ENCODE results near the gene FBLN1. TPM values are rescaled to one million over a fixed set of nuclear protein-coding genes. Genes with fewer than 3 reads are reported as not detected.

The FBLN1 gene
- total RNA-seq, 2 donors from 2014 or later = 587 to 972 TPM

DNA sequence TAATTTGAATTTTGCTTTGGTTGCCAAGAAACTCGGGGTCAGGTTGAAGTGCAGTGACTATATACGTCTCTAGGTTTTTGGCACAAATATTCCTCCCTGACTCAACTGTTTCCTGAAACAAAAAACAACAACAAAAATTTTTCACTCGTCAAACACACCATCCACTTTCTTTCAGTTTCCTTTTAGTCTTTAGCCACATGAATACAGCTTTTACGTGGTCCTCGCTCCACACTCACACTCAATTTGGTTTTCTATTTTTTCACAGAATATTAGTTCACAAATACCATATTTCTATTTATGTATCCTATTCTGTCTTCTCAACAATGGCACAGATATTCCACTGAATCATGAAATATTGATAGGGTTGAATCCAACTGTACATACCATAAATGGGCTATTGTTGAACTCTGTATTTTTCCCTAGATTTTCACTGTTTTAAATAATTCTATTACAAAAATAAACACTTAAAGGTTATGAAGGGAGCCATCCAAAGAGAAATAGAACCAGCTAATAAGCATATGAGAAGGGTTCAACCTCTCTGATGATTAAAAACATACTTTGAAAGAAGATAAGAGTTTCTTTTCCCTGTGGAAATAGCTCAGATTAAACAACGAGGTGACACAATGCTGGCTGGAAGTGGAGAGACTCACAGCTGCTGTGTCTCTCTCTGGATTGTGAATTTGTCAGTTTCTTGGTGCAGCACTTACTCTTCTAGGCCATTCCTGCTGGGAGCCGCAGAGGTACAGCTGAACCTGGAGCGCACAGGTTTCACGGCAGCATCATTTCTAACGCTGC lies 5.1 kb upstream of the FBLN1 start:
- Histone ChIP-seq H3K36me3 (no peaks in the 10 kb centered on the region), H3K27me3 (replicated peaks; ENCODE audit: insufficient read depth) (no peaks in the 10 kb centered on the region), H3K9me3 (no peaks in the 10 kb centered on the region), H3K27ac (peak overlapping the region in 1 of 2 donors; percentile 27), H3K4me3 (peak overlapping the region; percentile 3), H3K4me1 (ENCODE audit: control insufficient read depth in 1 of 2, low read depth in 2 of 2) (peaks cover 0 to 30% of the 10 kb centered on the region in 2 donors)
- ATAC-seq (ENCODE audit: insufficient number of reproducible peaks, low FRiP score, low read depth) = no peak
- DNase-seq (ENCODE audit: low spot score) = no peak
- TF ChIP-seq, protein P1, sequence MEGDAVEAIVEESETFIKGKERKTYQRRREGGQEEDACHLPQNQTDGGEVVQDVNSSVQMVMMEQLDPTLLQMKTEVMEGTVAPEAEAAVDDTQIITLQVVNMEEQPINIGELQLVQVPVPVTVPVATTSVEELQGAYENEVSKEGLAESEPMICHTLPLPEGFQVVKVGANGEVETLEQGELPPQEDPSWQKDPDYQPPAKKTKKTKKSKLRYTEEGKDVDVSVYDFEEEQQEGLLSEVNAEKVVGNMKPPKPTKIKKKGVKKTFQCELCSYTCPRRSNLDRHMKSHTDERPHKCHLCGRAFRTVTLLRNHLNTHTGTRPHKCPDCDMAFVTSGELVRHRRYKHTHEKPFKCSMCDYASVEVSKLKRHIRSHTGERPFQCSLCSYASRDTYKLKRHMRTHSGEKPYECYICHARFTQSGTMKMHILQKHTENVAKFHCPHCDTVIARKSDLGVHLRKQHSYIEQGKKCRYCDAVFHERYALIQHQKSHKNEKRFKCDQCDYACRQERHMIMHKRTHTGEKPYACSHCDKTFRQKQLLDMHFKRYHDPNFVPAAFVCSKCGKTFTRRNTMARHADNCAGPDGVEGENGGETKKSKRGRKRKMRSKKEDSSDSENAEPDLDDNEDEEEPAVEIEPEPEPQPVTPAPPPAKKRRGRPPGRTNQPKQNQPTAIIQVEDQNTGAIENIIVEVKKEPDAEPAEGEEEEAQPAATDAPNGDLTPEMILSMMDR (IDR thresholded peaks at IDR 0.05) = no peak

DNA sequence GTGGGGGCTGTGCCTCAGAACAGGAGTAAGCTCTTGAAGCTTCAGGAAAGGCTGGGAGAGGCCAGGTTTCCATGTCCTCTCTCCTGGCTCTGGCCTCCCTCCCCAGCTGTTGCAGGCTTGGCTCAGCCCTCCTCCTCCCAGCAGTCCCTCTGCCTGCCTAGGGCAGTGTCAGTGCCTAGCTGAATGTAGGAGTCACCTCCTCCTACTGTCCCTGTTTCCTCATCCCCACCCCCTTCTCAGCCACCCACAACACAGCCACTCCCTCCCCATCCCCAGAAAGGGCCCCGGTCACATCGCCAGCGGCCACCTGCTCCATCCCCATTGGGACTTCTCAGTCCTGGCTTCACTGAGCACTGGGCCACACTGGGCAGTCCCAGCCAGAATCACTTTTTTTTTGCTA lies 2.9 kb upstream of the FBLN1 start:
- ATAC-seq (ENCODE audit: insufficient number of reproducible peaks, low FRiP score, low read depth) (no peak), DNase-seq (ENCODE audit: low spot score) (no peak)
- TF ChIP-seq, protein P1 (IDR thresholded peaks at IDR 0.05) = no peak
- Histone ChIP-seq H3K4me1 (ENCODE audit: control insufficient read depth in 1 of 2, low read depth in 2 of 2) (peaks cover 1 to 48% of the 10 kb centered on the region in 2 donors), H3K9me3 (no peaks in the 10 kb centered on the region), H3K36me3 (no peaks in the 10 kb centered on the region), H3K4me3 (no peak overlapping the region), H3K27me3 (replicated peaks; ENCODE audit: insufficient read depth) (no peaks in the 10 kb centered on the region), H3K27ac (no peak overlapping the region)

DNA sequence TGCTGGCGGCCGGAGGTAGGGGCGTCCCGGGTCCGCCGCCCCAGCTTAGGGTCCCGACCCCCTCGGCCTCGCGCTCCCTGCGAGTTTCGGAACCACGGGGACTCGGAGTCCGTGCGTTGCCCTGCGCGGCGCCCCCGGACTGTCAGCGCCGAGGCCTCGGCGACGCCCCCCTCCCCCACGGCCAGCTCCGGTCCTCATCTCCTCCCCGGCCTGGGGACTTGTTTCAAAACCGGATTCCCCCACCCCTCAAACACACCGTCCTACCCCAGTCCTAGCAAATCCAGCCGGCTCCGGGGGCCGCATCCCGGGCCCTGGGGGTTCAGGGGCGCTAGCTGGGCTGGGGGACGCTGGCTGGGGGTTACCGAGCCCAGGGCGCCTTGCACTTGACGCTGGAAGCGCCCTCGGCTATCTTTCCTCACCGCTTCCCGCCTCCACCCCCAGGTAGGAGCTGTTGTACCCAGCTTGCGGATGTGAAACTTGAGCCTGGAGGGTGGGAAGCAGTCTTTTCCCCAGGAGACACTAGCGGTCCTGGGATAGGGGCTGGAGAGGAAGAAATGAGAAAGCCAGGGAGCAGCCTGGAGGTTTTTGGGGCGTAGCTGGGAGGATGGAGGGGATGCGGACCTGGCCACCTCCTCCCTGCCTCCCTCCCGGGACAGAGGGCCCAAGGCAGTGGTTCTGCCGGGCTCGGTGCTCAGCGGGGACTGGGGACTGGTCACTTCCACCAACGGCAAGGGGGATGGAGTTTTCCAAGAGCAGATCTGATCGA lies 550 bp downstream of the FBLN1 start:
- H3K27me3 ChIP-seq (replicated peaks; ENCODE audit: insufficient read depth) = no peaks in the 10 kb centered on the region
- H3K4me1 ChIP-seq (ENCODE audit: control insufficient read depth in 1 of 2, low read depth in 2 of 2) = peaks cover 9 to 53% of the 10 kb centered on the region in 2 donors
- no peak for ATAC-seq (ENCODE audit: insufficient number of reproducible peaks, low FRiP score, low read depth)
- no peak for DNase-seq (ENCODE audit: low spot score)
- peak overlapping the region; percentile 34 to 67 for H3K27ac ChIP-seq
- no peaks in the 10 kb centered on the region for H3K36me3 ChIP-seq
- TF ChIP-seq, protein P1 (IDR thresholded peaks at IDR 0.05) = no peak
- no peaks in the 10 kb centered on the region for H3K9me3 ChIP-seq
- peak overlapping the region; percentile 71 for H3K4me3 ChIP-seq

DNA sequence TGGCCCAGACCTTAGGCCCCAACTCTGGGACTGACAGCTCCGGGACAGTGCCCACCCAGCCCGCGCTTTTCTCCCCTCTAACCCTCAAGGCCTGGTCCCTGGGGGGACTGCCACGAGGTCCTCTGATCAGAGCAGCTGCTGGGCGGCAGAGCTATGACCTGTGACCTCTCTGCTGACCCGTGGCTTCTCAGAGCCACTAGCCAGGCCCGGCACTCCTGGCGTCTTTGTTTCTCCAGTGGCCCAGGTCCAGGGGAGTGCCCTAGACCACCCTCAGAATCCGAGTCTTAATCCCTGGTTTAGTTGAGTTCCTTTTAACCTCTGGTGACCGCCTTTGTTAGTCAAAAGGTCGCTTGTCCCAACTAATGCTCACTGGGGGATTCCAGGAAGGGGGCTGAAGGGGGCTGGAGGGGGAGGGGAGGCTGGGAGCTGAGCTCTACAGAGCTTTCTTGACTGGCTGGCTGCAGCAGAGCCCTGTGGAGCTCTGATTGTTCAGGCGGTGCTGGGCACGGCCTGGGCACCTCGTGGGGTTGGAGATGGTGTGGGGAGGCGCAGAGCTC lies 1.2 kb downstream of the FBLN1 start:
- H3K9me3 ChIP-seq = no peaks in the 10 kb centered on the region
- H3K4me3 ChIP-seq = peak overlapping the region; percentile 71
- H3K27ac ChIP-seq = peak overlapping the region; percentile 34 to 67
- H3K4me1 ChIP-seq (ENCODE audit: control insufficient read depth in 1 of 2, low read depth in 2 of 2) = peaks cover 9 to 51% of the 10 kb centered on the region in 2 donors
- TF ChIP-seq, protein P1 (IDR thresholded peaks at IDR 0.05) = no peak
- ATAC-seq (ENCODE audit: insufficient number of reproducible peaks, low FRiP score, low read depth) = no peak
- H3K36me3 ChIP-seq = no peaks in the 10 kb centered on the region
- H3K27me3 ChIP-seq (replicated peaks; ENCODE audit: insufficient read depth) = no peaks in the 10 kb centered on the region
- DNase-seq (ENCODE audit: low spot score) = no peak
